Thyroid gland (tissue), 4 donors: ENCODE measurements around the gene PLCE1. TPM values are rescaled to one million over a fixed set of nuclear protein-coding genes. Genes with fewer than 3 reads are reported as not detected.
"Not testable (repeated sequence)": the region's sequence is repeated elsewhere in the genome, so short reads cannot be mapped to it uniquely, and the experiment has no call there.

Source experiments
- DNase-seq, 2 donors: peaks; one replicate each; pipeline ENCODE4 v3.0.0-alpha.2; 2019
- H3K27ac ChIP-seq, 3 donors: fragments of 200-600 bp; sonication (generic); 1 replicate in 2 of 3; 2 replicates in 1 of 3; pipeline ENCODE4 v1.5.1; 2016 to 2019; ENCODE audit warnings: mild to moderate bottlenecking in 1 of 3, moderate library complexity in 1 of 3
- H3K27me3 ChIP-seq: fragments of 200-600 bp; sonication (generic); one replicate; pipeline ENCODE4 v1.5.1; 2019
- H3K36me3 ChIP-seq, 2 donors: fragments of 200-600 bp; sonication (generic); one replicate each; pipeline ENCODE4 v1.5.1; 2016 to 2019
- H3K4me1 ChIP-seq, 2 donors: fragments of 200-600 bp; sonication (generic); one replicate each; pipeline ENCODE4 v1.5.1; 2017 to 2019
- H3K4me3 ChIP-seq, 3 donors: fragments of 200-600 bp; sonication (generic); replicated peaks in 1 of 3; 1 replicate in 2 of 3; 2 replicates in 1 of 3; pipeline ENCODE4 v1.5.1; 2016; ENCODE audit warnings: mild to moderate bottlenecking in 1 of 3
- H3K9me3 ChIP-seq: fragments of 200-600 bp; sonication (generic); one replicate; pipeline ENCODE4 v1.5.1; 2017
- CTCF ChIP-seq, 6 experiments: fragments of 200-600 bp in 3 of 6; fragments of 450-650 bp in 3 of 6; sonication (generic) in 3 of 6; IDR thresholded peaks; one replicate each; pipeline ENCODE4 v1.5.1; 2016 to 2019; ENCODE audit warnings: antibody characterized with exemption in 6 of 6, mild to moderate bottlenecking in 2 of 6, inconsistent platforms in 1 of 6, moderate library complexity in 1 of 6
- POLR2A ChIP-seq, 2 donors: fragments of 450-650 bp; IDR thresholded peaks; one replicate each; pipeline ENCODE4 v1.6.1; 2017; ENCODE audit warnings: antibody characterized with exemption in 2 of 2, mild to moderate bottlenecking in 2 of 2, moderate library complexity in 1 of 2
- WGBS, 2 donors: methylation state at CpG; one replicate each; pipeline ENCODE4 v1.1.5; 2017; 5-methylcytosine and 5-hydroxymethylcytosine counted together
- intact Hi-C: fragments of 100-400 bp; cut with DNase I; formaldehyde crosslinking; loops from one replicate; pipeline ENCODE4 v1.15.1; 2023
- total RNA-seq, 4 donors: library from RNA; depleted of rRNA; stranded (reverse); fragments of >200 nt; gene quantifications; one replicate each; pipeline ENCODE4 v1.2.3, GENCODE V29; 2016

The PLCE1 gene
- total RNA-seq, 4 donors from 2014 or later = 15.5 to 29.8 (median 17.6) TPM

GRCh38 chr10:93954299-93954698 is 39.4 kb upstream of the PLCE1 start:
- WGBS, 2 donors = 95 to 97% methylated on average over 8 of the region's 8 CpGs
- TF ChIP-seq POLR2A (IDR thresholded peaks at IDR 0.05) (no peak), CTCF (IDR thresholded peaks at IDR 0.05) (no peak)
- Histone ChIP-seq H3K27me3 (no peaks in the 10 kb centered on the region), H3K36me3 (no peaks in the 10 kb centered on the region), H3K4me1 (no peaks in the 10 kb centered on the region), H3K4me3 (no peak overlapping the region), H3K9me3 (no peaks in the 10 kb centered on the region), H3K27ac (no peak overlapping the region)
- no peak for DNase-seq
- intact Hi-C loops = no loop called here

GRCh38 chr10:93954726-93955363 is 38.9 kb upstream of the PLCE1 start:
- Histone ChIP-seq H3K9me3 (no peaks in the 10 kb centered on the region), H3K4me3 (no peak overlapping the region), H3K4me1 (no peaks in the 10 kb centered on the region), H3K27me3 (no peaks in the 10 kb centered on the region), H3K27ac (no peak overlapping the region), H3K36me3 (no peaks in the 10 kb centered on the region)
- 84 to 94% methylated on average over 5 of the region's 5 CpGs for WGBS, 2 donors
- DNase-seq = no peak
- TF ChIP-seq CTCF (IDR thresholded peaks at IDR 0.05) (no peak), POLR2A (IDR thresholded peaks at IDR 0.05) (no peak)
- intact Hi-C loops = no loop called here

- H3K27ac ChIP-seq = no peak overlapping the region
- H3K27me3 ChIP-seq = no peaks in the 10 kb centered on the region
- no peaks in the 10 kb centered on the region for H3K4me1 ChIP-seq
- intact Hi-C loops = no loop called here
- 94% methylated on average over 6 of the region's 6 CpGs for WGBS, 2 donors
- H3K36me3 ChIP-seq = no peaks in the 10 kb centered on the region
- TF ChIP-seq CTCF (IDR thresholded peaks at IDR 0.05) (no peak), POLR2A (IDR thresholded peaks at IDR 0.05) (no peak)
- H3K4me3 ChIP-seq = no peak overlapping the region
- DNase-seq = no peak
- no peaks in the 10 kb centered on the region for H3K9me3 ChIP-seq
Observed at GRCh38 chr10:93958834-93959233, 34.9 kb upstream of the PLCE1 start.

DNA sequence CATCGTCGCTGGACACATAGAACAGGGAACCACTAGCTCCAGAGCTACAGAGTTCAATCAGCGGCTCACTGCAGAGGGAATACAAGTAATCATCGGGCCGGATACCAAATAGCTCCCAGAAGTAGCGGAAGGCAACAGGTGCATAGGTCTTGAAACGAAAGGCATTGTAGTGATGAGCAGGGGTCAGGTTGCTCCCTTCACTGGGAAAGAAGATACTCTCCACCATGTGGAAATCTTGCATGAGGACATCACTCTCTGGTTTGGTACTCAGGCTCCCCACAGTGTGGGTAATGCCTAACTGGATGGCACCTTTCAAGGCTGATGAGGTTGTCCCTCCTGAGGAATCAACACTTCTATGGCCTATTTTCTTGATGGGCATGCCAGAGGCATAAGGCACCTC is 32.7 kb upstream of the PLCE1 start:
- DNase-seq, H3K36me3 ChIP-seq, H3K9me3 ChIP-seq, H3K4me1 ChIP-seq, H3K27me3 ChIP-seq, H3K27ac ChIP-seq, H3K4me3 ChIP-seq, intact Hi-C loops: not testable (repeated sequence)
- 98% methylated on average over 7 of the region's 7 CpGs for WGBS, 2 donors

DNA sequence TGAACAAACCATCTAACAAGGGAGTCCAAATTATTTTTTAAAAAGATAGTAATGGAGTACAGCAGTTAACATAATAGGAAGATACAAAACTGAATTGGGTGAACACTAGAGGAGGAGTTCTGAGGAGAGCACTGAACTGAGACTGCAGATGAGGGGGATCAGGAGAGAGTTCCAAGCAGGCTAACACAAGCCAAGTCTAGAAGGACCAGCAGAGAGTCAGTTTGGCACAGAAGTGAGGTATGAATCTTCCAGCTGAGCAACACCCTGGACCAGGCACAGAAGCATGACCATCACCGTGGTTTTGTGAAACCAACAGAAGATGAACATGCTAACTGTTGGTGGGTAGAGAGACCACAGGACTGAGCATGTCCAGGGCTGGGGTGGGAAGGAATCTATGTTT is 30.8 kb upstream of the PLCE1 start:
- no peaks in the 10 kb centered on the region for H3K4me1 ChIP-seq
- H3K4me3 ChIP-seq = no peak overlapping the region
- no peaks in the 10 kb centered on the region for H3K9me3 ChIP-seq
- TF ChIP-seq POLR2A (IDR thresholded peaks at IDR 0.05) = no peak
- no peak for TF ChIP-seq CTCF (IDR thresholded peaks at IDR 0.05)
- H3K36me3 ChIP-seq = no peaks in the 10 kb centered on the region
- no peaks in the 10 kb centered on the region for H3K27me3 ChIP-seq
- no peak overlapping the region for H3K27ac ChIP-seq
- DNase-seq = no peak
- intact Hi-C loops = no loop called here
- WGBS, 2 donors = 60% methylated on average over 1 of the region's 1 CpG

DNA sequence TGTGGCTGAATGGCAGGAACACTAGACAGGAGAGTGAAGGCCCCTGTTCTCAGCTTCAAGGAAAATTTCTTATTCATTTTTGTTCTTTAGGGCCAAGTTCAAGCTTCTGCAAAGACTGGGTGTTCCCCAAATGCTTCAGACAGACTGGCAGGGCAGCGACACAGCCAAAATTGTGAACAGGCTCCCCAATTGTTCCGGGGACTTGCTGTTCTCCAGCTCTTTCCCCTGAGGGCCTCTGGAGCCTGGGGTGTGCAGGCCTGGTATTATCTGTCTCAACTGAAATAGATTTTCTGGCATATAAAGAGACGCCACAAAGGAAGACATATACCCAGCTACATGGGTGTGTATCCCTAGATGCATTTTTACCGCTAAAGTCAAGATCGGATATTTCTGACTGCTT is 30.3 kb upstream of the PLCE1 start:
- H3K4me3 ChIP-seq = no peak overlapping the region
- H3K27ac ChIP-seq = no peak overlapping the region
- TF ChIP-seq POLR2A (IDR thresholded peaks at IDR 0.05) (no peak), CTCF (IDR thresholded peaks at IDR 0.05) (no peak)
- no peaks in the 10 kb centered on the region for H3K27me3 ChIP-seq
- H3K9me3 ChIP-seq = no peaks in the 10 kb centered on the region
- intact Hi-C loops = no loop called here
- WGBS, 2 donors = 79 to 89% methylated on average over 5 of the region's 5 CpGs
- no peaks in the 10 kb centered on the region for H3K4me1 ChIP-seq
- H3K36me3 ChIP-seq = no peaks in the 10 kb centered on the region
- no peak for DNase-seq
